ENCODE results near the gene SLC17A9. TPM values are rescaled to one million over a fixed set of nuclear protein-coding genes. Genes with fewer than 3 reads are reported as not detected.

The SLC17A9 gene
- total RNA-seq, 1 experiment from 2014 or later: 37.6 TPM

- Histone ChIP-seq H3K27me3 (ENCODE audit: insufficient read depth, low read length) (no peaks in the 10 kb centered on the region), H3K4me2 (ENCODE audit: low read length) (no peak overlapping the region), H3K9me2 (ENCODE audit: insufficient read depth) (no peaks in the 10 kb centered on the region), H3K9ac (ENCODE audit: low read length) (no peak overlapping the region), H3K4me3 (replicated peaks in 1 of 2; ENCODE audit: low read depth in 1 of 2, low read length in 2 of 2) (no peak overlapping the region), H3K36me3 (ENCODE audit: control insufficient read depth in 1 of 2, insufficient read depth in 2 of 2, low read length in 2 of 2) (peaks cover 43 to 62% of the 10 kb centered on the region in 2 experiments), H3K9me3 (ENCODE audit: control insufficient read depth in 1 of 2, insufficient read depth in 1 of 2, low read depth in 1 of 2, low read length in 2 of 2) (peaks cover 0 to 6% of the 10 kb centered on the region in 2 experiments; a peak in 1 of 4 replicates), H3K27ac (ENCODE audit: low read depth, low read length) (no peak overlapping the region), H3K4me1 (ENCODE audit: control insufficient read depth in 1 of 2, insufficient read depth in 2 of 2, low read length in 2 of 2) (peaks cover 9 to 14% of the 10 kb centered on the region in 2 experiments), H4K20me1 (ENCODE audit: insufficient read depth) (no peaks in the 10 kb centered on the region), H3K79me2 (ENCODE audit: insufficient read depth, low read length) (peaks cover 15% of the 10 kb centered on the region), H2AFZ (ENCODE audit: low read depth, low read length, poor library complexity, severe bottlenecking) (no peak overlapping the region)
- RAD21 ChIA-PET (ENCODE audit: low non-redundant PET in 1 of 2, low total read pairs in 2 of 2, uncharacterized antibody in 2 of 2, unreplicated experiment in 2 of 2): no interaction called here
- CTCF ChIA-PET: no interaction called here
- POLR2A ChIA-PET: no interaction called here
- ATAC-seq: no peak
- TF ChIP-seq YY1 (IDR thresholded peaks at IDR 0.05; ENCODE audit: extremely low read depth, insufficient replicate concordance, low read depth, low read length) (no peak), EZH2phosphoT487 (IDR thresholded peaks at IDR 0.05; ENCODE audit: borderline replicate concordance) (no peak), FOSL1 (IDR thresholded peaks at IDR 0.05; ENCODE audit: low read depth) (no peak), SIN3A (IDR thresholded peaks at IDR 0.05; ENCODE audit: low read depth) (no peak), ATF3 (IDR thresholded peaks at IDR 0.05) (no peak), POLR2A (IDR thresholded peaks at IDR 0.05; ENCODE audit: borderline replicate concordance, extremely low read depth, insufficient read depth, insufficient read length) (no peak), TCF7L2 (IDR thresholded peaks at IDR 0.05; ENCODE audit: borderline replicate concordance, extremely low read depth, insufficient read depth, insufficient read length) (no peak), ZFX (IDR thresholded peaks at IDR 0.05) (no peak), CTCF (IDR thresholded peaks at IDR 0.05 in 2 of 3, conservative IDR thresholded peaks at IDR 0.05 in 1 of 3; ENCODE audit: borderline replicate concordance in 1 of 3, insufficient read depth in 1 of 3, low read depth in 2 of 3, low read length in 2 of 3) (no peak), RAD21 (IDR thresholded peaks at IDR 0.05; ENCODE audit: low read depth) (no peak), JUND (IDR thresholded peaks at IDR 0.05) (no peak)
- TF ChIP-seq, protein P1, sequence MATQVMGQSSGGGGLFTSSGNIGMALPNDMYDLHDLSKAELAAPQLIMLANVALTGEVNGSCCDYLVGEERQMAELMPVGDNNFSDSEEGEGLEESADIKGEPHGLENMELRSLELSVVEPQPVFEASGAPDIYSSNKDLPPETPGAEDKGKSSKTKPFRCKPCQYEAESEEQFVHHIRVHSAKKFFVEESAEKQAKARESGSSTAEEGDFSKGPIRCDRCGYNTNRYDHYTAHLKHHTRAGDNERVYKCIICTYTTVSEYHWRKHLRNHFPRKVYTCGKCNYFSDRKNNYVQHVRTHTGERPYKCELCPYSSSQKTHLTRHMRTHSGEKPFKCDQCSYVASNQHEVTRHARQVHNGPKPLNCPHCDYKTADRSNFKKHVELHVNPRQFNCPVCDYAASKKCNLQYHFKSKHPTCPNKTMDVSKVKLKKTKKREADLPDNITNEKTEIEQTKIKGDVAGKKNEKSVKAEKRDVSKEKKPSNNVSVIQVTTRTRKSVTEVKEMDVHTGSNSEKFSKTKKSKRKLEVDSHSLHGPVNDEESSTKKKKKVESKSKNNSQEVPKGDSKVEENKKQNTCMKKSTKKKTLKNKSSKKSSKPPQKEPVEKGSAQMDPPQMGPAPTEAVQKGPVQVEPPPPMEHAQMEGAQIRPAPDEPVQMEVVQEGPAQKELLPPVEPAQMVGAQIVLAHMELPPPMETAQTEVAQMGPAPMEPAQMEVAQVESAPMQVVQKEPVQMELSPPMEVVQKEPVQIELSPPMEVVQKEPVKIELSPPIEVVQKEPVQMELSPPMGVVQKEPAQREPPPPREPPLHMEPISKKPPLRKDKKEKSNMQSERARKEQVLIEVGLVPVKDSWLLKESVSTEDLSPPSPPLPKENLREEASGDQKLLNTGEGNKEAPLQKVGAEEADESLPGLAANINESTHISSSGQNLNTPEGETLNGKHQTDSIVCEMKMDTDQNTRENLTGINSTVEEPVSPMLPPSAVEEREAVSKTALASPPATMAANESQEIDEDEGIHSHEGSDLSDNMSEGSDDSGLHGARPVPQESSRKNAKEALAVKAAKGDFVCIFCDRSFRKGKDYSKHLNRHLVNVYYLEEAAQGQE (IDR thresholded peaks at IDR 0.05; ENCODE audit: low read depth): no peak
- intact Hi-C loops (cut with micrococcal nuclease): no loop called here
- no peak for DNase-seq (ENCODE audit: low read depth, low spot score)
- BruUV-seq (replicated peaks): no TSS peak
These were observed 4.8 kb upstream of the SLC17A9 start for GRCh38 chr20:62947532-62948300.
